Stimulated activated CD4-positive, alpha-beta T cell treated with anti-CD3 and anti-CD28 coated beads, Interleukin-12 subunit alpha, Interleukin-12 subunit beta, amount 100 ng/mL, for 24 hours (primary cell): Measurements from ENCODE around the gene CRIM1.
A peak's percentile ranks its signal among the peaks of the same experiment; 100 is the strongest.
"Not testable (repeated sequence)": the region's sequence is repeated elsewhere in the genome, so short reads cannot be mapped to it uniquely, and the experiment has no call there.

Experiments
- DNase-seq, 2 experiments: peaks; one replicate each; pipeline ENCODE4 v3.0.0-alpha.2; 2020; ENCODE audit warnings: low read depth in 2 of 2

CRIM1 gene, protein sequence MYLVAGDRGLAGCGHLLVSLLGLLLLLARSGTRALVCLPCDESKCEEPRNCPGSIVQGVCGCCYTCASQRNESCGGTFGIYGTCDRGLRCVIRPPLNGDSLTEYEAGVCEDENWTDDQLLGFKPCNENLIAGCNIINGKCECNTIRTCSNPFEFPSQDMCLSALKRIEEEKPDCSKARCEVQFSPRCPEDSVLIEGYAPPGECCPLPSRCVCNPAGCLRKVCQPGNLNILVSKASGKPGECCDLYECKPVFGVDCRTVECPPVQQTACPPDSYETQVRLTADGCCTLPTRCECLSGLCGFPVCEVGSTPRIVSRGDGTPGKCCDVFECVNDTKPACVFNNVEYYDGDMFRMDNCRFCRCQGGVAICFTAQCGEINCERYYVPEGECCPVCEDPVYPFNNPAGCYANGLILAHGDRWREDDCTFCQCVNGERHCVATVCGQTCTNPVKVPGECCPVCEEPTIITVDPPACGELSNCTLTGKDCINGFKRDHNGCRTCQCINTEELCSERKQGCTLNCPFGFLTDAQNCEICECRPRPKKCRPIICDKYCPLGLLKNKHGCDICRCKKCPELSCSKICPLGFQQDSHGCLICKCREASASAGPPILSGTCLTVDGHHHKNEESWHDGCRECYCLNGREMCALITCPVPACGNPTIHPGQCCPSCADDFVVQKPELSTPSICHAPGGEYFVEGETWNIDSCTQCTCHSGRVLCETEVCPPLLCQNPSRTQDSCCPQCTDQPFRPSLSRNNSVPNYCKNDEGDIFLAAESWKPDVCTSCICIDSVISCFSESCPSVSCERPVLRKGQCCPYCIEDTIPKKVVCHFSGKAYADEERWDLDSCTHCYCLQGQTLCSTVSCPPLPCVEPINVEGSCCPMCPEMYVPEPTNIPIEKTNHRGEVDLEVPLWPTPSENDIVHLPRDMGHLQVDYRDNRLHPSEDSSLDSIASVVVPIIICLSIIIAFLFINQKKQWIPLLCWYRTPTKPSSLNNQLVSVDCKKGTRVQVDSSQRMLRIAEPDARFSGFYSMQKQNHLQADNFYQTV

DNA sequence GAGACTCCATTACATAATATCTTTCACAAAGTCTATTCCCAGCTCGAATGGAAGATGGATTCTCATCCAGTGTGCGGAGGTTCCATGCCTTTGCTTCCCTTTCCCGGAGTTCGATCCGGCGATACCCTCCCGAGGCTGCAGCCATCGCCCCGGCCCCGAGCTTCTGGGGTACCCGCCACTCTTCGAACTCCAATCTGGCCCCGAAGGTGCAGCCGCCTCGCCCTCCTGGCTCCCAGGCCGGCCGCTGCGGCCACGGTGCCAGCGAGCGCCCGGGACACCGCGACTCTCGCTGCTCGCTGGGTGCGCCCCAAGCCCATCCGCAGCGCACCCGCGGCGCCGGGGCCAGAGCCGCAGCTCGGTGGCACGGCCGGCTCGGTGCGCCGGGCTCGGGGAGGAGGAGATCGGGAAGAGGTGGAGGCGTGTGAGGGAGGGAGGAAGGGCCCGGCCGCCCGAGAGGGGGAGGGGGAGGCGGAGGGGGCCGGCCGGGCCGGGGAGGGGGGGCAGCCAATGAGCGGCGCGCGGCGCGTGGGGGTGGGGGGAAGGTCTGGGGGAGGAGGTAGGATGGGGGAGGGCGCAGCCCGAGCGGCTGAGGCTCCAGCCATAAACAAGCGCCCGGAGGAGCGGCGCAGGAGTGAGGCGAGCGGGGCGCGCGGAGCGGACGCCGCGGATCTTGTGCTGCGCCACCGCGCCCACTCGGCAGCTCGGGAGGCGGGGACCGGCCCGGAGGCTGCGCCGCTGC lies at the start of gene CRIM1:
Gene CRIM1 (plus strand): TSS at position 628 of the 739 bp plus-strand sequence. CDS start 515 bp downstream, outside the sequence.
- DNase-seq = peak in 1 of 2 experiments; percentile 36

DNA sequence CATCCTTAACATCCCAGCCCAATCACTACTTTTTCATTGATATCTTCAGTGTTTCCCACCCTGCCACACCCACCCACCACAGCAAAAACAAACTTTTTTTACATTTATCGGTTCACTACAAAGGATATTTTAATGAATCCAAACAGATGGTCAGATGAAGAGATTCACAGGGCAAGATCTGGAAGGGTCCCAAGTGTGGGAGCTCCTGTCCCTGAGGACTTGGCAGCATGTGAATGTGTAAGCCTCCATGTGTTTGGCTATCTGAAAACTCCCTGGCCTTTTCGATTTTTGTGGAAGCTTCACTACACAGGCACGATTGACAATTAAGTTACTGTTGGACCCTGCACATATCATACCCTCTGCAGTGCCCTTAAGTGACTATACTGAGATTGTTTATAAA lies 48.1 kb upstream of the CRIM1 start:
- DNase-seq = no peak

DNA sequence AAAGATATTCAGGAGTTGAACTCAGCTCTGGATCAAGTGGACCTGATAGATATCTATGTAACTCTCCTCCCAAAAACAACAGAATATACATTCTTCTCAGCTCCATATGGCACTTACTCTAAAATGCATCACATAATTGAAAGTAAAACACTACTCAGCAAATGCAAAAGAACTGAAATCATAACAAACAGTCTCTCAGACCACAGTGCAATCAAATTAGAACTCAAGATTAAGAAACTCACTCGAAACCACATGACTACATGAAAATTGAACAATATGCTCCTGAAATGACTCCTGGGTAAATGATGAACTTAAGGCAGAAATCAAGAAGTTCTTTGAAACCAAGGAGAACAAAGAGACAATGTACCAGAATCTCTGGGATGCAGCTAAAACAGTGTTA lies 45.1 kb upstream of the CRIM1 start:
- not testable (repeated sequence) for DNase-seq

DNA sequence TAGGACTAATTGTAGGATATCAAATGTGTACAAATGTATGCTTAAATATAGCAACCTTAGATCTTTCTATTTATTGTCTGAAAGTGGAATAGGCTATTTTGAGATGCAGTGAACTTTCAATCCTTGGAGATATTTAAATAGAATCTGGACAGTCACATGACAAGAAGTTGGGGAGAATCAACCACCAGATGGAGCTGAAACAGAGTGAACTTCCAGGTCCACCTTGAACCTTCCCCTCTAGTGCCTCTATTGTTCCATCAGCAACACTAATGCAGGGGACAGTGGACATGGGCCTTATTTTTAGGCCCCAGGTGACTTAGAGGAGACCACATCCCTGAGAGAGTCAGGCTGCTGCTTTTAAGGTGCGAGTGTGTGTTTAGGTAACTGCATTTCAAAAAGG lies 37.0 kb upstream of the CRIM1 start:
- no peak for DNase-seq

DNA sequence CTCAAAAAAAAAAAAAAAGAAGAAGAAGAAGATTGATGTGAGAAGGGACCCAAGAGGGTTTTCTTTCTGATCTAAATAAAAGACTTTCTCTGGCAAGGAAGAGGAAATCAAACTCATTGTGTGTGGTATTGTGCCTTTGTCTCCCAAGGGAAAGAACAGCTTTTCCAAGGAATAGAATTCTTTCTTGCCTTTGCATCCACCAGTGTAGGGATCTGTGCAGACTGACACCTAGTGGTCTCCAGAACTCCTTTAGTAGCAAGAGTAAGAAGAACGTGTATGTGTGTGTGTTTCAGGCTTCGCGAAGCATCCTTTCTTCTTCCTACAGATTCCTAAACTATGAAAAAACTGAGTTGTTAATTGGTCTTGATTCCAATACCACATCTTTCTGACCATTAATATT lies 33.5 kb upstream of the CRIM1 start:
- DNase-seq = no peak

DNA sequence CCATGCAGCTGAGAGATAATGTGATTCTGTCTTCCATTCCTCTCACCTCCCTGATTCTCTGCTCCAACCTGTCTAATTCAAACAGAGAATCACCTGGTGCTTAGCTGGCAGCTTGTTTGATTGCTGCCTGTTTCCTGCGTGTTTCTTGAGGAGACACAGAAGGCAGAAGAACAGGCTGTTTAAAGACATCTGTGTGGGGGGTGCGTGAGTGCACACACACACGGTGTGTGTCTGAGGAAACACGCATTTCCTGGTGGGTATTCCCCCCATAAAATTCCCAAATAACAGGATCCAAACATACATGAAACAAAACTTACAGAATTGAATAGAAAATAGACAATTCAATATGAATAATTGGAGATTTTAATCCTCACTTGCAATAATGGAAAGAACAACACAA lies 29.3 kb upstream of the CRIM1 start:
- DNase-seq = no peak

DNA sequence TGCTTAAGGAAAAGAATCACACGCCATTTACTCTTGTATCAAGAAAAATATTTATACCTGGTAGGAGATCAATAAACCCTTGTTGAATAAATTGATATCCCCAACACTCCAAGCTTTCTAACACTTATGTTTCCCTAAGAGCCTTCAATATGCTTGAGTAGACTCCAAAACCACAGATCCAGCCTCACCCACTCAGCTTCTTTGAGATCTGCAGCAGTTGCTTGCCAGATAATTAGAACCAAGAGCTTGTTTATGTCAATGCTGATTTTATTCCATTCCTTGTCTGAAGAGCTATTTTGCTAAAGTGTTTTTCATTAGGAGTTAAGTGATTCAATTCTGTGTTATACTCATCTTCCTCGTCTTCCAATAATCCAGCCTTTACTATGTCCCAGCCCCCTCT lies 26.3 kb upstream of the CRIM1 start:
- DNase-seq = no peak

DNA sequence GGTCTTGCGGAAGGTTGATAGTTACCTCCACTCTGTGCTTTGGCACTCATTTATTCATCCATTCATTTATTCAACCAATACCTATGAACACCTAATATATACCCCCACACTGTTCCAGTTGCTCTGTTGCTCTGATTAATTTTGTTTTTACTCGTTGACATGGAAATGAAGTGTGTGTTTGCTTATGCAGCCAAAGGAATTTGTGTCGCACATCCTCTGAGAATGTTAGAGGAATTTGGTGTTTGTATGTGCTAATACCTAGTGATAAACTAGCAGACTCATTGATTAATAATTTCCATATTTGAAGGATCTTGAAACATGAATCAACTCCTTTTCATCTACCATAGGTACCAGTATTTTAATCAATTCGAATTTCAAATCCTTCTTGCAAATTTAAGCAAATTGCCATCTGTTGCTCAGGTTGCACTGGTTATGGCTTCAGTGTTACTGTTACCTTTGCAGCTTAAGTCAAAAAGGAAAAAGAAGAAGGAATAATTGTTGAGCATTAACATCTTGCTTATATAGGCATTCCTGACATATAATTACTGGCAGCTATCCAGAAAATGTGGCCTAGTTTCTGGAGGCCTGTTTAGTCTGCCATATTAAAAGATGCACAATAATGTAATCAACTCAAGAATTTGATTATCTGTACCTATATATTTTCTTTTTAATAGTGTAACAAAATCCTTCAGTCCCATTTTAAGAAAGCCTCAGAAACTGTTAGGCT lies 25.7 kb upstream of the CRIM1 start:
- no peak for DNase-seq

DNA sequence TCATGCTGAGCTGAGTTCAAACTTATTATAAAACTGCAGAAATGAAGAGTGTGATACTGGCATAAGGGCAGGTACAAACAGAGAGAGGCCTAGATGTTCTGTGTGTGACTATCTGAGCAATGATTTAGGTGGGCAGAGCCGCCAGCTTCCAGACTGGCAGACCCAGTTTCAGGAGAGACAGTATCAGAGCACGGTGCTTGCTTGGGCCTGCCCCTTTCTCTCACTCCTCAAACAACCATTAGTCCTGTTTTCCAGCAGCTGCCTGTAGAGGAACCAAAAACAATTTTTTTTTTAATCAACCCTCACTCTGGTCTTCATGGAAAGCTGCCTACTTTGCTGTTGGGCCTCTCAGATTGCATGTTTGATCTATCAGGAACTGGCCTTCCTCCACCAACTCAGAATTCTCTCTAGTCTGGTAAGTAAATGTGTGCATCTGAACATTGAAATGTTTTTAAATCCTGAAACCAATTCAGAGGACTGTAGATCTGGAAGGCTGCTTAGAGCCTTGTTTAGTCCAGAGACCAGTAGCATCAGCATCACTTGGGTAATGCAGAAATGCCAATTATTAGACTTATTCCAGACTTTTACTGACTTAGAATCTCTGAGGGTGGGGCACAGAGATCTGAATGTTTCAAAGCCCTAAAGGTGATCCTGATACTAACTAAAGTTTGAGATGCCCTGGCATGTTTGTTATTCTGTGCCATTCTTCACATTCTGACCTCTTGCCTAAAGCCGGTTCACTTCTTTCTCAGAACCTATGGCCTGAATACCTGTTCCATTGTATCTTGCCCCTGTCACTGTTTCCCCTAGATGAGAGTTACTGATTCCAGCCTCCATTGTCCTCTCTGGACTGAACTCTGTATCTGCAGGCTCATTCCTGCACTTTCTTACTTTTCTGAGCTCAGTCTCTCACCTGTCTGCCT lies 24.8 kb upstream of the CRIM1 start:
- DNase-seq = no peak

DNA sequence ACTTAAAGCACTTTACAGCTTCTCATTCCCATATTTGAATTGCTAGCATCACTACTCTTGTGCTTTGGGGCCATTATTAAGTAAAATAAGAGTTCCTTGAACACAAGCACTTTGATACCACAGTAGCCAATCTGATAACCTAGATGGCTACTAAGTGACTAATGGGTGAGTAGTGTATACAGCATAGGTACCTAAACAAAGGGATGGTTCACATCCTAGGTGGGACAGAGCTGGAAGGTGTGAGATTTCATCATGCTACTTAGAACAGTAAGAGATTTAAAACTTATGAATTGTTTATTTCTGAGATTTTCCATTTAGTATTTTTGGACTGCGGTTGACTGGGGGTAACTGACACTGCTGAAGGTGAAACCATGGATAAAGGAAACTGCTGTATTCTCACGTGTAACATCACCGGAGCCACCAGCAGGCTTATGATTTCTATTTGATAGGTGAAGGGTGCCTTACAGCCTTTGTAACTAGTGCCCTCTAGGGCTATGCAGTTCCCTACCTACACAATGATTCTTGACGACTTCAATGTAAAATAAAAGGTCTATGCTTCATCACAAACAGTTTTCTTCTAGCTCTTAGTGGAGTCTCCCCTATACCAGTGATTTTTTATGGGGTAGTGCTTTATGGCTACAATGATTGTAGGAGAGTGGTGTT lies 22.1 kb upstream of the CRIM1 start:
- no peak for DNase-seq

DNA sequence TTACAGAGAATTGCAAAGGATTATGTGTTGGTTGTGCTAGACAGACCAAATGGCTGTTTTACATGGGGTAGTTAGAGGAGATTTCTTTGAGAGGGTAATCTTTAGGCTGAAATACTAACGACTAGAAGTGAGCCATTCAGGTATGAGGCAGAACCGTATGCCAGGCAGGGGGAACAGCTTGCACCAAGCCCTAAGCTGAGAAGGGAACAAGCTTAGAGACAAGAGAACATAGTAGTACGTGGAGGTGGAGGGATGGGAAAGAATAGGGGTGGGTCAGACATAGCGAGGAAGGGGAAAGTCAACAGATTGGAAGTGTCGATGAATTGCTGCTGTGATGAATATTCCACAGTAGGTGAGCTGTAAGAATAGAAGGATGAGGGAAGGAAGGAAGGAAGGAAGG lies 20.0 kb upstream of the CRIM1 start:
- no peak for DNase-seq

DNA sequence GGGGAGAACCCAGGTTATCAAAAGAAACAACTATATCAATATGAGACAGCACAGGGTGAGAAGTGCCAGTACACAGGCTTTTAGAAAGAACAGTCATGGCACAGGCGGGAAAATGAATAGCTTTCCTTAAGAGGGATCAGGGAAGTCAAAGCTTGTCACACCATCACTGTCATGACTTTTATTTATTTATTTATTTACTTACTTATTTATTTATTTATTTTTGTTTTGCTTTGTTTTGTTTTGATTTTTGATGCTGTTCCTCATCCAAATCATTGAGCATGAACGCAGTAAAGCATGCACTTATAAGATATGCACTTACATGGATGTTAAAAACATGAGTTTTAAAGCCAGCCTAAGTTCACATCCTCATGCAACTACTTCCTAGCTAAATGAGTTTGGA lies 19.3 kb upstream of the CRIM1 start:
- no peak for DNase-seq

DNA sequence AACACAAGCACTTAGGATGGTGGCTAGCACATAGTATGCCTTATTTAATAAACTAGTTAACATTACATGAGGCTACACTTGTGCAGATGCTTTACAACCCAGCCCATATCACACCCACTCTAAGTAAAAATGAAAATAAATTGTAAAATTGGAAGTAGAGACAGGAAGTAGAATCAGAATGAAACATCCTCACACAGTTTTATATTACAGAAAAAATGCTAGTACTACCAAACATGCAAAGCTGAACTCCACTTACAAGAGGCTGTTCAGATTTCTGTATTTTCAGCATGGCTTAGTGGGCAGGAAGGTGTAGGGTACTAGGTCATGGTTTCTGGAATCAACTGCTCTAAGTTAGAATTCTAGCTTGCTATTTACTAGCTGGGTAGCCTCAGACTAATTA lies 18.2 kb upstream of the CRIM1 start:
- DNase-seq = no peak

DNA sequence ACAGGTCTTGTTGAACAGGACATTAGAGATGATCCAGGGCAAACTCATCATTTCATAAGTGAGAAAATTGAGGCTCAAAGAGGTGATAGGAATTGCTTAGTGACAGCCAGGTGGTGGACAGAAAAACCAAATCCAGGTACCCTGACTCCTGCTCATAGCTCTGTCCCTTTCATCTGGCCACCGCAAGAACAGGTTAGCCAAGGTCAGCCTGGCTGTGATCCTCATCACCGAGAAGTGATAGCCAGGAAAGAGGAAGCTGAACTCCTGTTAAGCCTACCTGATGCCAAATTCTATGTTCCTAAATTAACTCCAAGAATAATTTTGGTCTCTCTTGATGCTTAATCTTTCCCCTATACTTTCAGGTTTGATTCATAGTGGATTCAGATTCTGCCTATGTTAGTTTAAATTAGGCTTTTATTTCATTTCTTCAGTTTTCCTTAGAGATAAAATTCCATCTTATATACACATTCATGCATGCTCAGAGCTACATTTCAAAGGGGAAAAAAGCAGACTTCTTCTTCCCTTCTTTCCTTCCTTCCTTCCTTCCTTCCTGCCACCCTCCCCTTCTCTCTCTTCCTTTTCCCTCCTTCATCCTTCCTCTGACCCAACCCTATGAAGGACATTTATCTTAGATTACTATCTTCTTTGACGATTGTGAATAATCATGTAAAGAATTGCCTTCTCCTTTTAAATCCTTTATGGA lies 17.3 kb upstream of the CRIM1 start:
- DNase-seq = no peak

DNA sequence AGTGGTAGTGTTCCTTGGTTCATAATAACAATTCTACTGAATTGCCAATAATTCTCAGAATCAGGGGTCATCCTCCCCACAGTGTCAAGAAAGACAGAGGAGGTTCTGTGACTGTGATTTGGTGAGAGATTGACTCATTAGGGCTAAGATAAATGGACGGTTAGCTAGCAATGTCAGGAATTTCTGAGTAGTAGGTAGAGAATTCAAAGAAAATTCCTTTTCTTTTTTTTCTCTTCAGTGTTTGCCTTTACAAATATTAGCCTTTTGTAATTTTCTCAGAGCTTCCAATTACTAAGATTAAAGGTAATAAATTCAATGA lies 16.8 kb upstream of the CRIM1 start:
- no peak for DNase-seq

DNA sequence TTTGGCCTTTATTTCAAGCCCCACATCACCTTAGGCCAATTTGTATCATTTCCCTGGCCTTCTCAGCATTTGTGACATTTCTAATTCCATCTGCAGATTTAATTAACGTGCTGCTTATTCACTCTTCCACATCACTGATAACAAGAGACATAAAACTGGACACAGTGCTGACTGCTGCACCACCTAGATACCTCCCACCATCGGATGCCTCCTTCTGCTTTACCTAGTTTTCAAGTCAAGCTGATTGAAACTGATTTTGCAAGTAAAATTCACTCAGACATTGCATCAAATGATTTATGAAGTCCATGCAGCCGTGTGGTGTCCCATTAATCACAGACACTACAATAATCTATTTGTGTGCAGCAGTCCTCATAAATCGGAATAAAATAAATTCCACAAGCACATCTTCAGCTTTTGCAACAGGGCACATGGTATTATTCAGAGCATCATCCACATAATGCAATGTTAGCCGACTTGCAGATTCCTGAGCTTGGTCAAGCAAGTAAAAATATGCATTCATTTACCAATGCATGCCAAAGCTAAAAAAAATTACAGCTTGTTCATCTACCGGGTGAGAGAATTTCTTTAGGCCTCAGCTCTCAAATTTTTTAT lies 15.9 kb upstream of the CRIM1 start:
- no peak for DNase-seq

DNA sequence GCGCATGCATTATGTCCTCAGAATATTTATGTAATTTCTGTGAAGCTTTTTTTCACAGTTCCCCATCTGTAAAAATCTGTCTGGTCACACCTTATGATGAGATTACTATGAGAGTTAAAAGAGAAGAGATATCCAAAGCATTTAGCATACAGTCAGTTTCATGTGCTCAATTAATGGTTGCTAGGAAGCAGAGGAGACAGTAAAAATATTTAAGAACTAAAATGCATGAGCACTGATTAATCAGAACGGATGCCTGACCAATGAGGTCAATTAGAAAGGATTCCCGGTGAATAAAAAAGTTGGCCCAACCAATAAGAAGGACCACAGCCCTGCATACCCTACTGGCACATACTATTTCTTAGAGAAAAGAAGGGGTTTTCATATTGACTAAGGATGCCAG lies 12.0 kb upstream of the CRIM1 start:
- DNase-seq = no peak

DNA sequence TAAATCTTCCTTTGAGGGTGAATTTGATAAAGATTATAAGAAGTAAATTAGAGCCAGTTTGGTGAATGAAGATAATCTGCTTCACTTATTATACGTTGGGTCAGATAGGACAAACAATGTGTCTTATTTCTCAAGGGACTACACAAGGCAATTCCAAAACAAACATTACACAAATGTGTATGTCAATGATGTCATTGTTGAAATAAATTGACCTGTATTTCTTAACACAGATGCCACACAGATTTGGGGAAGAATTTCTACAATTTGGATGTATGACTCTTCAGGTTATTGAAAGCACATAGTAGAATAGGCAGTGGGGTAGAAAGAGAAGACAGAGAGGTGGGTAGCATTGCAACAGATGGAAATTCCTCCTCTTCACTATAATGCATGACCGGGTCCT lies 6.9 kb upstream of the CRIM1 start:
- DNase-seq = no peak

DNA sequence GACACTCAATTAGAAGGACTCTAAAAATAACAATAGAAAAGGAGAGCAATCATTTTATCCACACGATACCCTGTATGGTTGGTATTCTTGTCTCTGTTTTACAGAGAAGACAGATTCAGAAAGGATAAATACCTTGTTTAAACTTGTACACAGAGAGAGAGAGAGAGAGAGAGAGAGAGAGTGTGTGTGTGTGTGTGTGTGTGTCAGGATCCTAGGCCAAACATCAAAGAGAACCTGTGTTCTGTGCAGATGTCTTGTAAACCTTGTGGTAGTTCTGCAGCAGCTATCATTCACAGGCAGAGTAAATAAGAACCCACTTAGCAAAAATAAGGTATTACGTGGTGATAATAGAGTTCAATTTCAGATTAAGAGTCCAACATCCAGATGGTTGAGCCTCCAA lies 4.3 kb upstream of the CRIM1 start:
- no peak for DNase-seq
